Endothelial cell of umbilical vein (primary cell): ENCODE results near the gene WDR47. TPM values are rescaled to one million over a fixed set of nuclear protein-coding genes. Genes with fewer than 3 reads are reported as not detected.

ENCODE experiments used
- BruUV-seq: library from RNA; stranded (reverse); fragments of 400-500 nt; replicated peaks from 2 replicates; lab custom pipeline; 2021; lab: Mats Ljungman, UMichigan
- CTCF ChIA-PET: fragments of 300-600, 350-600 bp; sonication (Branson Sonifier 250); formaldehyde crosslinking; loops from one replicate; lab custom pipeline; 2021; ENCODE audit warnings: antibody characterized with exemption, inconsistent platforms; lab: Charles Lee
- POLR2A ChIA-PET: fragments of 300-600, 350-600 bp; sonication (Branson Sonifier 250); formaldehyde crosslinking; loops from one replicate; lab custom pipeline; 2021; ENCODE audit warnings: antibody characterized with exemption, inconsistent platforms; lab: Charles Lee
- DNase-seq: peaks from one replicate; pipeline ENCODE4 v3.0.0-alpha.2; 2011; ENCODE audit warnings: low read depth, low spot score
- FAIRE-seq: peaks from 2 replicates; lab custom pipeline; 2011; peaks lifted over from hg19 to GRCh38; lab: Jason Lieb, UNC
- H2AFZ ChIP-seq: 2 replicates; pipeline ENCODE4 v1.6.0; 2012; ENCODE audit warnings: low read depth, low read length, control low read depth, inconsistent platforms
- H3K27ac ChIP-seq: 2 replicates; pipeline ENCODE4 v1.5.1; 2011; ENCODE audit warnings: low read depth, mild to moderate bottlenecking, control low read depth, low read length, moderate library complexity; ENCODE audit not compliant: insufficient read depth
- H3K27me3 ChIP-seq, 2 experiments: 2 replicates each; pipeline versions ENCODE4 v1.6.0 to v1.6.1; 2011; ENCODE audit warnings: low read length in 2 of 2, mixed read lengths in 1 of 2; ENCODE audit not compliant: control insufficient read depth in 2 of 2, insufficient read depth in 2 of 2
- H3K36me3 ChIP-seq, 2 experiments: 2 replicates in 1 of 2; 3 replicates in 1 of 2; pipeline ENCODE4 v1.5.1; 2011; ENCODE audit warnings: low read length in 2 of 2, mild to moderate bottlenecking in 1 of 2, moderate library complexity in 1 of 2; ENCODE audit not compliant: control insufficient read depth in 2 of 2, insufficient read depth in 2 of 2; ENCODE audit errors: extremely low read depth in 1 of 2
- H3K4me1 ChIP-seq: 3 replicates; pipeline ENCODE4 v1.5.1; 2011; ENCODE audit warnings: mild to moderate bottlenecking, low read length; ENCODE audit not compliant: control insufficient read depth, insufficient read depth; ENCODE audit errors: extremely low read depth
- H3K4me2 ChIP-seq: 2 replicates; pipeline ENCODE4 v1.6.1; 2011; ENCODE audit warnings: low read length, control low read depth, mixed read lengths; ENCODE audit not compliant: insufficient read depth
- H3K4me3 ChIP-seq, 3 experiments: fragments of 200-600 bp in 1 of 3; sonication (generic), shearing (Covaris generic) in 1 of 3; replicated peaks in 1 of 3; 2 replicates each; pipeline ENCODE4 v1.5.1; 2011 to 2016; ENCODE audit warnings: control low read depth in 3 of 3, low read length in 3 of 3, mild to moderate bottlenecking in 2 of 3, inconsistent platforms in 1 of 3, low read depth in 1 of 3, moderate library complexity in 1 of 3; ENCODE audit not compliant: insufficient read depth in 1 of 3
- H3K79me2 ChIP-seq: 2 replicates; pipeline ENCODE4 v1.6.0; 2012; ENCODE audit warnings: low read length, inconsistent platforms; ENCODE audit not compliant: control insufficient read depth, insufficient read depth
- H3K9ac ChIP-seq: replicated peaks from 2 replicates; pipeline ENCODE3; 2011; ENCODE audit warnings: low read length, control low read depth; ENCODE audit not compliant: insufficient read depth; ENCODE audit errors: extremely low read depth
- H3K9me1 ChIP-seq: replicated peaks from 3 replicates; pipeline ENCODE4 v1.6.0; 2011; ENCODE audit warnings: mild to moderate bottlenecking, low read length; ENCODE audit not compliant: control insufficient read depth, insufficient read depth; ENCODE audit errors: extremely low read depth
- H3K9me3 ChIP-seq: replicated peaks from 2 replicates; pipeline ENCODE4 v1.5.1; 2012; ENCODE audit warnings: low read length, inconsistent platforms; ENCODE audit not compliant: control insufficient read depth, insufficient read depth
- H4K20me1 ChIP-seq: replicated peaks from 2 replicates; pipeline ENCODE3; 2011; ENCODE audit warnings: mild to moderate bottlenecking, low read length; ENCODE audit not compliant: control insufficient read depth, insufficient read depth; ENCODE audit errors: extremely low read depth
- EZH2 ChIP-seq: IDR thresholded peaks from 2 replicates; pipeline ENCODE4 v1.6.1; 2012; ENCODE audit warnings: borderline replicate concordance, low read depth, mild to moderate bottlenecking, moderate library complexity, low read length, inconsistent platforms; ENCODE audit not compliant: severe bottlenecking
- FOS ChIP-seq: IDR thresholded peaks from 2 replicates; pipeline ENCODE4 v1.6.1; 2011; ENCODE audit warnings: mild to moderate bottlenecking, low read length, moderate library complexity, borderline replicate concordance; ENCODE audit not compliant: insufficient read depth
- GATA2 ChIP-seq: IDR thresholded peaks from 2 replicates; pipeline ENCODE4 v1.7.0; 2011; ENCODE audit warnings: low read depth, mild to moderate bottlenecking, moderate library complexity, mixed read lengths, low read length; ENCODE audit not compliant: insufficient read length, insufficient read depth
- JUN ChIP-seq: IDR thresholded peaks from 2 replicates; pipeline ENCODE4 v1.6.1; 2011; ENCODE audit warnings: borderline replicate concordance, low read depth; ENCODE audit not compliant: insufficient read length, insufficient read depth
- MYC ChIP-seq: IDR thresholded peaks from one replicate; pipeline ENCODE4 v1.6.1; 2011; ENCODE audit warnings: mild to moderate bottlenecking, low read depth, low read length
- POLR2A ChIP-seq: IDR thresholded peaks from 2 replicates; pipeline ENCODE4 v1.6.1; 2012; ENCODE audit warnings: low read depth, mild to moderate bottlenecking, control low read depth, low read length
- POLR2AphosphoS5 ChIP-seq: IDR thresholded peaks from 2 replicates; pipeline ENCODE4 v1.6.1; 2012; ENCODE audit warnings: low read depth, mild to moderate bottlenecking, control low read depth, low read length, moderate library complexity; ENCODE audit not compliant: insufficient read depth
- dilution Hi-C: fragments of 300-500 bp; cut with MboI; formaldehyde crosslinking; loops from one replicate; pipeline ENCODE4 v1.15.0; 2019; ENCODE audit warnings: low sequenced_read_pairs; ENCODE audit not compliant: extremely low pct_ligation_motif_present
- intact Hi-C: fragments of 100-400 bp; cut with micrococcal nuclease; formaldehyde crosslinking; loops from one replicate; pipeline ENCODE4 v1.10.0; 2022
- polyA plus RNA-seq, 4 experiments: library from polyadenylated mRNA; depleted of rRNA in 3 of 4; stranded (reverse) in 3 of 4; unstranded in 1 of 4; fragments of >200 nt; gene quantifications; 2 replicates each; pipeline versions ENCODE4 v1.2.1 to v1.2.3, GENCODE V29; 2011 to 2012; ENCODE audit warnings: missing spikeins in 1 of 4
- total RNA-seq: library from RNA; stranded (reverse); gene quantifications from 2 replicates; pipeline ENCODE4 v1.2.3, GENCODE V29; 2021
- TF ChIP-seq, protein P1 (sequence below): IDR thresholded peaks from 2 replicates; pipeline ENCODE4 v1.6.1; 2011; ENCODE audit not compliant: insufficient read depth, insufficient read length
- TF ChIP-seq, protein P2 (sequence below), 2 donors: IDR thresholded peaks; 1 replicate in 1 of 2; 2 replicates in 1 of 2; pipeline ENCODE4 v1.5.1; 2011; ENCODE audit warnings: low read length in 2 of 2, mild to moderate bottlenecking in 2 of 2, moderate library complexity in 2 of 2, control low read depth in 1 of 2, inconsistent platforms in 1 of 2, low read depth in 1 of 2; ENCODE audit not compliant: insufficient read depth in 1 of 2; ENCODE audit errors: extremely low read depth in 1 of 2

Gene WDR47
- total and polyA plus RNA-seq, 2 donors (not counting 3 experiments of a cell fraction or from before 2014, with no cell fraction given): 9.1 to 19.0 TPM

DNA sequence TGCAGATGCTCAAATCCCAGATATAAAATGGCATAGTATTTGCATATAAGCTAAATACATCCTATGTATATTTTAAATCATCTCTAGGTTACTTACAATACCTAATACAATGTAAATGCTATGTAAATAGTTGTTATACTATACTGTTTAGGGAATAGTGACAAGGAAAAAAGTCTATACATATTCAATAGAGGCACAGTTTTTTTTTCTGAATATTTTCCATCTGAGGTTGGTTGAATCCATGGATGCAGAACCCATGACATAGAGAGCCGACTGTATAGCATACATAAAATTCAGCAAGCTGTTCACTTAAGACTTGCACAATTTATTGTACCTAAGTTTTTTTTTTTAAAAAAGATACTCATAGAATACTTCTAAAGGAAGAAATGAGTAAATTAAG lies 27.4 kb upstream of the WDR47 start:
- Histone ChIP-seq H3K4me1 (no peaks in the 10 kb centered on the region), H3K9ac (no peak overlapping the region), H3K9me3 (no peaks in the 10 kb centered on the region), H2AFZ (no peak overlapping the region), H3K36me3 (peaks cover 0 to 9% of the 10 kb centered on the region in 2 experiments), H3K79me2 (peaks cover 30% of the 10 kb centered on the region), H3K27me3 (no peaks in the 10 kb centered on the region), H3K4me3 (no peak overlapping the region), H3K9me1 (no peaks in the 10 kb centered on the region), H3K4me2 (no peak overlapping the region), H3K27ac (no peak overlapping the region), H4K20me1 (no peaks in the 10 kb centered on the region)
- POLR2A ChIA-PET: no interaction called here
- DNase-seq (no peak), FAIRE-seq (no peak)
- intact Hi-C loops (no loop called here), dilution Hi-C loops (no loop called here)
- TF ChIP-seq POLR2A (no peak), MYC (no peak), JUN (no peak), POLR2AphosphoS5 (no peak), GATA2 (no peak), FOS (no peak), EZH2 (no peak)
- TF ChIP-seq, protein P1, sequence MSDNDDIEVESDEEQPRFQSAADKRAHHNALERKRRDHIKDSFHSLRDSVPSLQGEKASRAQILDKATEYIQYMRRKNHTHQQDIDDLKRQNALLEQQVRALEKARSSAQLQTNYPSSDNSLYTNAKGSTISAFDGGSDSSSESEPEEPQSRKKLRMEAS: no peak
- TF ChIP-seq, protein P2, sequence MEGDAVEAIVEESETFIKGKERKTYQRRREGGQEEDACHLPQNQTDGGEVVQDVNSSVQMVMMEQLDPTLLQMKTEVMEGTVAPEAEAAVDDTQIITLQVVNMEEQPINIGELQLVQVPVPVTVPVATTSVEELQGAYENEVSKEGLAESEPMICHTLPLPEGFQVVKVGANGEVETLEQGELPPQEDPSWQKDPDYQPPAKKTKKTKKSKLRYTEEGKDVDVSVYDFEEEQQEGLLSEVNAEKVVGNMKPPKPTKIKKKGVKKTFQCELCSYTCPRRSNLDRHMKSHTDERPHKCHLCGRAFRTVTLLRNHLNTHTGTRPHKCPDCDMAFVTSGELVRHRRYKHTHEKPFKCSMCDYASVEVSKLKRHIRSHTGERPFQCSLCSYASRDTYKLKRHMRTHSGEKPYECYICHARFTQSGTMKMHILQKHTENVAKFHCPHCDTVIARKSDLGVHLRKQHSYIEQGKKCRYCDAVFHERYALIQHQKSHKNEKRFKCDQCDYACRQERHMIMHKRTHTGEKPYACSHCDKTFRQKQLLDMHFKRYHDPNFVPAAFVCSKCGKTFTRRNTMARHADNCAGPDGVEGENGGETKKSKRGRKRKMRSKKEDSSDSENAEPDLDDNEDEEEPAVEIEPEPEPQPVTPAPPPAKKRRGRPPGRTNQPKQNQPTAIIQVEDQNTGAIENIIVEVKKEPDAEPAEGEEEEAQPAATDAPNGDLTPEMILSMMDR (IDR thresholded peaks at IDR 0.05; ENCODE audit: extremely low read depth in 1 of 2, insufficient read depth in 1 of 2, low read depth in 1 of 2, low read length in 2 of 2): no peak
- BruUV-seq: no TSS peak
- CTCF ChIA-PET: interaction anchor here (2.0 kb wide), 1 partner anchor 31 kb away, joined by 7 read pairs; no protein-coding TSS in a partner anchor
